ENCODE data around the gene CDK14.

GRCh38 chr7:90574820-90575187 is 21.3 kb upstream of the CDK14 start:
- no peak for TF ChIP-seq CTCF (conservative IDR thresholded peaks at IDR 0.05)
- TF ChIP-seq EZH2 (IDR thresholded peaks at IDR 0.05; ENCODE audit: low read depth), result no peak
